Astrocyte (in vitro differentiated cells and primary cell): Measurements from ENCODE around the gene CD99L2. TPM values are rescaled to one million over a fixed set of nuclear protein-coding genes. Genes with fewer than 3 reads are reported as not detected.
A peak's percentile ranks its signal among the peaks of the same experiment; 100 is the strongest.

ENCODE experiments used
- DNase-seq: peaks from one replicate; pipeline ENCODE4 v3.0.0-alpha.2; 2010; ENCODE audit warnings: low read depth
- FAIRE-seq: peaks from 2 replicates; lab custom pipeline; 2011; peaks lifted over from hg19 to GRCh38; lab: Jason Lieb, UNC
- H2AFZ ChIP-seq: 2 replicates; pipeline ENCODE4 v1.6.0; 2012; ENCODE audit warnings: low read depth, low read length, inconsistent platforms
- H3K27ac ChIP-seq: 2 replicates; pipeline ENCODE4 v1.5.1; 2011; ENCODE audit warnings: low read depth, low read length, inconsistent platforms
- H3K27me3 ChIP-seq: 2 replicates; pipeline ENCODE4 v1.6.0; 2011; ENCODE audit warnings: low read length, inconsistent platforms; ENCODE audit not compliant: insufficient read depth
- H3K36me3 ChIP-seq: 2 replicates; pipeline ENCODE4 v1.5.1; 2011; ENCODE audit warnings: low read length, inconsistent platforms; ENCODE audit not compliant: insufficient read depth
- H3K4me1 ChIP-seq: 2 replicates; pipeline ENCODE4 v1.5.1; 2011; ENCODE audit warnings: low read length, inconsistent platforms; ENCODE audit not compliant: insufficient read depth
- H3K4me2 ChIP-seq: 2 replicates; pipeline ENCODE4 v1.6.0; 2012; ENCODE audit warnings: low read length, inconsistent platforms
- H3K4me3 ChIP-seq: 2 replicates; pipeline ENCODE4 v1.5.1; 2011; ENCODE audit warnings: low read depth, mild to moderate bottlenecking, low read length, inconsistent platforms; ENCODE audit not compliant: insufficient read depth
- H3K79me2 ChIP-seq: 2 replicates; pipeline ENCODE4 v1.6.0; 2012; ENCODE audit warnings: mild to moderate bottlenecking, low read length, inconsistent platforms; ENCODE audit not compliant: insufficient read depth
- H3K9ac ChIP-seq: 2 replicates; pipeline ENCODE4 v1.6.0; 2012; ENCODE audit warnings: mild to moderate bottlenecking, low read length, inconsistent platforms
- H3K9me3 ChIP-seq: 2 replicates; pipeline ENCODE4 v1.5.1; 2012; ENCODE audit warnings: low read depth, mild to moderate bottlenecking, low read length, inconsistent platforms; ENCODE audit not compliant: insufficient read depth
- H4K20me1 ChIP-seq: 2 replicates; pipeline ENCODE4 v1.6.0; 2012; ENCODE audit warnings: low read length, inconsistent platforms; ENCODE audit not compliant: insufficient read depth
- H3K27ac Mint-ChIP-seq: one replicate; pipeline ENCODE4 v1.8.0; 2021; ENCODE audit warnings: mild to moderate bottlenecking, mixed read lengths; ENCODE audit not compliant: unreplicated experiment
- H3K27me3 Mint-ChIP-seq: one replicate; pipeline ENCODE4 v1.8.0; 2021; ENCODE audit warnings: low read depth, mixed read lengths; ENCODE audit not compliant: unreplicated experiment
- H3K36me3 Mint-ChIP-seq: one replicate; pipeline ENCODE4 v1.8.0; 2021; ENCODE audit warnings: low read depth, mixed read lengths; ENCODE audit not compliant: unreplicated experiment
- H3K4me1 Mint-ChIP-seq: one replicate; pipeline ENCODE4 v1.8.0; 2021; ENCODE audit warnings: low read depth, mixed read lengths; ENCODE audit not compliant: unreplicated experiment
- H3K4me3 Mint-ChIP-seq: one replicate; pipeline ENCODE4 v1.8.0; 2021; ENCODE audit warnings: mild to moderate bottlenecking, moderate library complexity, mixed read lengths; ENCODE audit not compliant: unreplicated experiment
- H3K9me3 Mint-ChIP-seq: one replicate; pipeline ENCODE4 v1.8.0; 2021; ENCODE audit warnings: mild to moderate bottlenecking, mixed read lengths; ENCODE audit not compliant: unreplicated experiment
- CTCF ChIP-seq: IDR thresholded peaks from 2 replicates; pipeline ENCODE4 v1.5.1; 2011; ENCODE audit warnings: low read depth, mild to moderate bottlenecking, inconsistent platforms, low read length, moderate library complexity; ENCODE audit not compliant: insufficient read depth
- EZH2 ChIP-seq: IDR thresholded peaks from 2 replicates; pipeline ENCODE4 v1.6.1; 2012; ENCODE audit warnings: mild to moderate bottlenecking, low read length, inconsistent platforms; ENCODE audit not compliant: insufficient read depth
- total RNA-seq: library from RNA; stranded (reverse); gene quantifications from 2 replicates; pipeline ENCODE4 v1.2.1, GENCODE V29; 2021

Gene CD99L2
- total RNA-seq, 1 donor from 2014 or later = 38.4 TPM

GRCh38 chrX:150869450-150869849, 29.0 kb downstream of the CD99L2 start:
- Histone ChIP-seq H3K4me3 (no peak overlapping the region), H2AFZ (no peak overlapping the region), H3K27ac (no peak overlapping the region), H3K36me3 (no peaks in the 10 kb centered on the region), H3K9me3 (no peaks in the 10 kb centered on the region), H4K20me1 (peaks cover 3% of the 10 kb centered on the region), H3K9ac (no peak overlapping the region), H3K4me2 (no peak overlapping the region), H3K79me2 (no peaks in the 10 kb centered on the region), H3K4me1 (peaks cover 7% of the 10 kb centered on the region), H3K27me3 (no peaks in the 10 kb centered on the region)
- FAIRE-seq (peak; percentile 83), DNase-seq (no peak)
- peaks cover under 1% of the 10 kb centered on the region for H3K36me3 Mint-ChIP-seq
- TF ChIP-seq CTCF (no peak), EZH2 (no peak)
- H3K27ac Mint-ChIP-seq = no peak overlapping the region
- H3K4me3 Mint-ChIP-seq = no peak overlapping the region
- H3K4me1 Mint-ChIP-seq = peaks cover 19% of the 10 kb centered on the region
- no peaks in the 10 kb centered on the region for H3K9me3 Mint-ChIP-seq
- H3K27me3 Mint-ChIP-seq = no peaks in the 10 kb centered on the region

GRCh38 chrX:150868625-150869024, 29.8 kb downstream of the CD99L2 start:
- DNase-seq = no peak
- Histone ChIP-seq H3K9me3 (no peaks in the 10 kb centered on the region), H2AFZ (no peak overlapping the region), H3K4me1 (peaks cover 2% of the 10 kb centered on the region), H3K9ac (no peak overlapping the region), H3K79me2 (no peaks in the 10 kb centered on the region), H3K36me3 (no peaks in the 10 kb centered on the region), H3K4me3 (no peak overlapping the region), H3K4me2 (no peak overlapping the region), H3K27ac (no peak overlapping the region), H3K27me3 (no peaks in the 10 kb centered on the region), H4K20me1 (peaks cover 3% of the 10 kb centered on the region)
- H3K4me1 Mint-ChIP-seq = peaks cover 17% of the 10 kb centered on the region
- no peaks in the 10 kb centered on the region for H3K27me3 Mint-ChIP-seq
- H3K9me3 Mint-ChIP-seq = no peaks in the 10 kb centered on the region
- peak; percentile 78 for FAIRE-seq
- H3K4me3 Mint-ChIP-seq = no peak overlapping the region
- peaks cover 5% of the 10 kb centered on the region for H3K36me3 Mint-ChIP-seq
- H3K27ac Mint-ChIP-seq = no peak overlapping the region
- TF ChIP-seq EZH2 = no peak
- TF ChIP-seq CTCF = no peak

- H3K27me3 ChIP-seq = no peaks in the 10 kb centered on the region
- Mint-ChIP-seq H3K27me3 (no peaks in the 10 kb centered on the region), H3K9me3 (no peaks in the 10 kb centered on the region), H3K36me3 (peaks cover 7% of the 10 kb centered on the region), H3K27ac (no peak overlapping the region), H3K4me1 (peaks cover 2% of the 10 kb centered on the region), H3K4me3 (no peak overlapping the region)
- no peaks in the 10 kb centered on the region for H3K36me3 ChIP-seq
- H3K9ac ChIP-seq = no peak overlapping the region
- no peaks in the 10 kb centered on the region for H4K20me1 ChIP-seq
- no peak for TF ChIP-seq CTCF
- TF ChIP-seq EZH2 = no peak
- no peaks in the 10 kb centered on the region for H3K79me2 ChIP-seq
- H2AFZ ChIP-seq = no peak overlapping the region
- no peaks in the 10 kb centered on the region for H3K9me3 ChIP-seq
- no peak overlapping the region for H3K27ac ChIP-seq
- DNase-seq (no peak), FAIRE-seq (no peak)
- no peak overlapping the region for H3K4me2 ChIP-seq
- no peak overlapping the region for H3K4me3 ChIP-seq
- H3K4me1 ChIP-seq = no peaks in the 10 kb centered on the region
Measured at GRCh38 chrX:150864127-150864526, 34.3 kb downstream of the CD99L2 start.
